Glutamatergic neuron (in vitro differentiated cells): ENCODE results near the gene TENT5C. TPM values are rescaled to one million over a fixed set of nuclear protein-coding genes. Genes with fewer than 3 reads are reported as not detected.

Experiments
- DNase-seq: peaks from one replicate; pipeline ENCODE4 v3.0.0; 2022
- H3K27ac Mint-ChIP-seq: one replicate; pipeline ENCODE4 v1.8.0; 2020; ENCODE audit warnings: mild to moderate bottlenecking, mixed read lengths, inconsistent platforms; ENCODE audit not compliant: unreplicated experiment
- H3K27me3 Mint-ChIP-seq: one replicate; pipeline ENCODE4 v1.8.0; 2020; ENCODE audit warnings: mild to moderate bottlenecking, moderate library complexity, mixed read lengths, inconsistent platforms; ENCODE audit not compliant: unreplicated experiment
- H3K36me3 Mint-ChIP-seq: one replicate; pipeline ENCODE4 v1.8.0; 2020; ENCODE audit warnings: mild to moderate bottlenecking, mixed read lengths, inconsistent platforms; ENCODE audit not compliant: unreplicated experiment
- H3K4me1 Mint-ChIP-seq: one replicate; pipeline ENCODE4 v1.8.0; 2020; ENCODE audit warnings: mild to moderate bottlenecking, low read depth, mixed read lengths, inconsistent platforms; ENCODE audit not compliant: unreplicated experiment
- H3K4me3 Mint-ChIP-seq: one replicate; pipeline ENCODE4 v1.8.0; 2020; ENCODE audit warnings: mild to moderate bottlenecking, mixed read lengths, inconsistent platforms; ENCODE audit not compliant: unreplicated experiment
- H3K9me3 Mint-ChIP-seq: one replicate; pipeline ENCODE4 v1.8.0; 2020; ENCODE audit warnings: mild to moderate bottlenecking, moderate library complexity, mixed read lengths, inconsistent platforms; ENCODE audit not compliant: unreplicated experiment
- total RNA-seq: library from RNA; stranded (reverse); fragmentation: NEBNext Ultra II Directional; extraction: Animal tissue kit (Norgen Biotek cat#: 25700); gene quantifications from one replicate; pipeline ENCODE4 v1.2.1, GENCODE V29; 2021; ENCODE audit not compliant: unreplicated experiment
- TF ChIP-seq, protein P1 (sequence below): fragments of 200-600 bp; sonication (generic); IDR thresholded peaks from one replicate; pipeline ENCODE4 v1.5.0; 2021; ENCODE audit not compliant: partially characterized antibody, unreplicated experiment

Gene TENT5C
- total RNA-seq, 1 donor from 2014 or later: 0.27 TPM

GRCh38 chr1:117641536-117641935 lies 35.7 kb downstream of the TENT5C start:
- Mint-ChIP-seq H3K4me3 (no peak overlapping the region), H3K27me3 (peaks cover 2% of the 10 kb centered on the region), H3K9me3 (no peaks in the 10 kb centered on the region), H3K36me3 (no peaks in the 10 kb centered on the region), H3K27ac (no peak overlapping the region), H3K4me1 (peaks cover 4% of the 10 kb centered on the region)
- TF ChIP-seq, protein P1, sequence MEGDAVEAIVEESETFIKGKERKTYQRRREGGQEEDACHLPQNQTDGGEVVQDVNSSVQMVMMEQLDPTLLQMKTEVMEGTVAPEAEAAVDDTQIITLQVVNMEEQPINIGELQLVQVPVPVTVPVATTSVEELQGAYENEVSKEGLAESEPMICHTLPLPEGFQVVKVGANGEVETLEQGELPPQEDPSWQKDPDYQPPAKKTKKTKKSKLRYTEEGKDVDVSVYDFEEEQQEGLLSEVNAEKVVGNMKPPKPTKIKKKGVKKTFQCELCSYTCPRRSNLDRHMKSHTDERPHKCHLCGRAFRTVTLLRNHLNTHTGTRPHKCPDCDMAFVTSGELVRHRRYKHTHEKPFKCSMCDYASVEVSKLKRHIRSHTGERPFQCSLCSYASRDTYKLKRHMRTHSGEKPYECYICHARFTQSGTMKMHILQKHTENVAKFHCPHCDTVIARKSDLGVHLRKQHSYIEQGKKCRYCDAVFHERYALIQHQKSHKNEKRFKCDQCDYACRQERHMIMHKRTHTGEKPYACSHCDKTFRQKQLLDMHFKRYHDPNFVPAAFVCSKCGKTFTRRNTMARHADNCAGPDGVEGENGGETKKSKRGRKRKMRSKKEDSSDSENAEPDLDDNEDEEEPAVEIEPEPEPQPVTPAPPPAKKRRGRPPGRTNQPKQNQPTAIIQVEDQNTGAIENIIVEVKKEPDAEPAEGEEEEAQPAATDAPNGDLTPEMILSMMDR: no peak
- DNase-seq: no peak

GRCh38 chr1:117642963-117643362 lies 37.1 kb downstream of the TENT5C start:
- Mint-ChIP-seq H3K4me3 (no peak overlapping the region), H3K36me3 (no peaks in the 10 kb centered on the region)

DNA sequence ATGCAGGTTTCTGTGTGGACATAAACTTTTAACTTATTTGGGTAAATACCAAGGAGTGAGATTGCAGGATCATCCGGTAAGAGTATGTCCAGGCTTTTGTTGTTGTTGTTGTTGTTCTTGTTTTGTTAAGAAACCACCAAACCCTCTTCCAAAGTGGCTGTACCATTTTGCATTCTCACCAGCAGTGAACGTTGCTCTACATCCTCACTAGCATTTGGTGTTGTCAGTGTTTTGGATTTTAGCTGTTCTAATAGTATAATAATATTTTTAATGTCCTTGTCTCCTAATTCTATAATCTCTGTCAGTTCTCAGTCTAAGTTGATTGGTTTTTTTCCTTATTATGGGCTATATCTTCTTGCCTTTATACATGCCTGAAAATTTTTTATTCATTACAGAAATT lies 37.8 kb downstream of the TENT5C start:
- Mint-ChIP-seq H3K27me3 (peaks cover 2% of the 10 kb centered on the region), H3K4me3 (no peak overlapping the region), H3K27ac (no peak overlapping the region), H3K36me3 (no peaks in the 10 kb centered on the region), H3K4me1 (peaks cover 3% of the 10 kb centered on the region), H3K9me3 (peaks cover 2% of the 10 kb centered on the region)
- DNase-seq: no peak
- TF ChIP-seq, protein P1: no peak

More at GRCh38 chr1:117642963-117643362, 37.1 kb downstream of the TENT5C start:
- no peak overlapping the region for H3K27ac Mint-ChIP-seq
- peaks cover 2% of the 10 kb centered on the region for H3K27me3 Mint-ChIP-seq
- no peak for DNase-seq
- H3K9me3 Mint-ChIP-seq: peaks cover 1% of the 10 kb centered on the region
- H3K4me1 Mint-ChIP-seq: peaks cover 4% of the 10 kb centered on the region
- TF ChIP-seq, protein P1: no peak

DNA sequence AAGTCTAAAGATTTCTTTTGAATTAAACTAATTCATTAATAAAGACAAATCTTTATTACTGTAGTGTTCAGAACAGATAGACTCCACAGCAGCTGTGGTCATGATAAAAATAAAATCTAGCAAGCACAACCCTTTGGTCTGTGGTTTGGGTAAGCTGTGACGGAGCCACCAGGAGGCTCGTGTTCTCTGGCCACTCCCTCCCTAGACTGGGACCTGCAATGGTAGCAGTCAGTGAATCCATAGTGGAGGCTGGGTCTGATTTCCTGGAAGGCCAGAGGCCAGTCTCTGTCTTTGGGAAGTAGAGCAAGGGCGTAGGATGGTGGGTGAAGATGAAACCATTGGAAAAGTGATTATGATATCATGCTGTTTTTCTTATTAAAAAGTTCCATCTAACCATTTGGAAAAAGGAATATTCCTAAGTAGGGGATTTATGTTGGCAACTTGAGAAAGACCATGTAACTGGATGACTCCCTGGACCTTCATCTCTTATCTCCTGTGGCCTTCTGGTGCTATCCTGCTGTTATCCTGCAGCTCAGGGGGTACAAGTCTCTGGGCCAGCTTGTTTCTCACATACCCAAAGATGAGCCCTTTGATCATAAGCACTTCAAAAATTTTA lies 39.0 kb downstream of the TENT5C start:
- no peak for DNase-seq
- Mint-ChIP-seq H3K4me3 (no peak overlapping the region), H3K9me3 (peaks cover 2% of the 10 kb centered on the region), H3K4me1 (no peaks in the 10 kb centered on the region), H3K27me3 (no peaks in the 10 kb centered on the region), H3K27ac (no peak overlapping the region), H3K36me3 (no peaks in the 10 kb centered on the region)
- TF ChIP-seq, protein P1: no peak

DNA sequence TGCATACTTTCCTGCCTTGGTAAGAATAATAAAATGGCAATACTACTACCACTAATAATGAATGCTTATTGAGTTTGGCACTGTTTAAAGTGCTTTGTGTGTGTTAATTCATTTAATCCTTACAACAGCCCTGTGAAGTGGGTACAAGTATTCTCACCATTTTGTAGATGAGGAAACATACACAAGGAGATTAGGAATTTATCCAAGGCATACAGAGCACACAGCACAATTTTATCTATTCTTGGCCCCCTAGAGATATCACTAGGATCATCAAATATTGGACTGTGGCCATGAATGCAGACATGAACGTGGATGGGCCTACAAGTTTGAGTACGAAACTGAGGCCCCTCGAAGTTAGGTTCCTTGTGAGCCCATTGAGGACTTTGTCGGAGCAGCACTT lies 39.5 kb downstream of the TENT5C start:
- no peak overlapping the region for H3K27ac Mint-ChIP-seq
- no peaks in the 10 kb centered on the region for H3K27me3 Mint-ChIP-seq
- no peaks in the 10 kb centered on the region for H3K4me1 Mint-ChIP-seq
- H3K9me3 Mint-ChIP-seq: peaks cover 2% of the 10 kb centered on the region
- no peak overlapping the region for H3K4me3 Mint-ChIP-seq
- no peaks in the 10 kb centered on the region for H3K36me3 Mint-ChIP-seq
- no peak for DNase-seq
- TF ChIP-seq, protein P1: no peak
